Left lung (tissue), 10 donors: ENCODE results near the gene EPS8. TPM values are rescaled to one million over a fixed set of nuclear protein-coding genes. Genes with fewer than 3 reads are reported as not detected.
"Not testable (repeated sequence)": the region's sequence is repeated elsewhere in the genome, so short reads cannot be mapped to it uniquely, and the experiment has no call there.

ENCODE experiments used
- ATAC-seq: fragments of 200-7000 bp; cut with Tn5 transposase; one replicate; pipeline ENCODE4 v1.9.1; 2020; ENCODE audit warnings: moderate library complexity
- DNase-seq, 4 donors: peaks; one replicate each; pipeline ENCODE4 v3.0.0-alpha.2; 2013 to 2020
- H3K27ac ChIP-seq, 2 donors: fragments of 200-600 bp; sonication (generic) in 1 of 2; one replicate each; pipeline versions ENCODE4 v1.5.0 to v1.8.0; 2020 to 2021
- H3K27me3 ChIP-seq, 2 donors: fragments of 200-600 bp; sonication (generic) in 1 of 2; one replicate each; pipeline versions ENCODE4 v1.5.0 to v1.8.0; 2020 to 2021
- H3K36me3 ChIP-seq, 2 donors: fragments of 200-600 bp; sonication (generic) in 1 of 2; one replicate each; pipeline versions ENCODE4 v1.5.0 to v1.8.0; 2020 to 2021
- H3K4me1 ChIP-seq, 2 donors: fragments of 200-600 bp; one replicate each; pipeline ENCODE4 v1.8.0; 2021
- H3K4me3 ChIP-seq, 2 donors: fragments of 200-600 bp; sonication (generic) in 1 of 2; one replicate each; pipeline versions ENCODE4 v1.5.0 to v1.8.0; 2020 to 2021; ENCODE audit warnings: mild to moderate bottlenecking in 1 of 2
- H3K9me3 ChIP-seq, 2 donors: fragments of 200-600 bp; sonication (generic) in 1 of 2; one replicate each; pipeline versions ENCODE4 v1.5.0 to v1.8.0; 2020 to 2021
- intact Hi-C, 2 donors: fragments of 100-400 bp; cut with DNase I; formaldehyde crosslinking; loops; one replicate each; pipeline versions ENCODE4 v1.11.2 to v1.14.2; 2022
- polyA plus RNA-seq, 6 donors: library from polyadenylated mRNA; unstranded; fragments of 120-200 nt; gene quantifications; one replicate each; pipeline ENCODE4 v1.2.1, GENCODE V29; 2013; ENCODE audit not compliant: insufficient read length in 6 of 6
- total RNA-seq, 2 donors: library from RNA; stranded (reverse); fragmentation: NEBNext Ultra II Directional; extraction: Animal tissue kit (Norgen Biotek cat#: 25700); gene quantifications; one replicate each; pipeline ENCODE4 v1.2.1, GENCODE V29; 2021
- TF ChIP-seq, protein P1 (sequence below), 2 donors: fragments of 200-600 bp; sonication (generic) in 1 of 2; IDR thresholded peaks; one replicate each; pipeline versions ENCODE4 v1.5.0 to v1.8.0; 2021; ENCODE audit warnings: antibody characterized with exemption in 2 of 2
- donor health status: DM: no; HTN: yes; CAD: no.
- donor health status: DM: no; HTN: no; CAD: no.

EPS8 gene
- total and polyA plus RNA-seq, 8 donors = 29.0 to 64.8 (median 42.6) TPM

DNA sequence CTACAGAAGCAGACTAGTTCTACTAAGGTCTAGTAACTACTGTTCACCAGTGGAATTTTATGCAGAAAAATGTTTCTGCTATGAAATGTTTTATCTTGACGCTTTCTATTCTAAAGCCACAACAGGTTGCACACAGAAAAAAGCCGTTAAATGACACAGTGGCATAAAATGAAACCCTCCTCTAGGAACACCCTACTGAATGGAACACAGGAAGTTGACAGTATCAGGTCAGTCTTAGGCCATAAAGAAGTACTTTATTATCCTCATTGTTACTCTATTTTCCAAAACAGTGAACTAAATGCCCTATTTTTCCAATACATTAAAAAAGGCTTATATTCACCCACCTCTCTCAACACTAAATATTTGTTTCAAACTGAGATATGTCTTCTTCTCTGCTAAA is 21.9 kb downstream of the EPS8 start:
- Histone ChIP-seq H3K27me3 (no peaks in the 10 kb centered on the region), H3K4me1 (no peaks in the 10 kb centered on the region), H3K27ac (no peak overlapping the region), H3K4me3 (no peak overlapping the region), H3K36me3 (no peaks in the 10 kb centered on the region), H3K9me3 (no peaks in the 10 kb centered on the region)
- ATAC-seq (no peak), DNase-seq (no peak)
- intact Hi-C loops = no loop called here
- TF ChIP-seq, protein P1, sequence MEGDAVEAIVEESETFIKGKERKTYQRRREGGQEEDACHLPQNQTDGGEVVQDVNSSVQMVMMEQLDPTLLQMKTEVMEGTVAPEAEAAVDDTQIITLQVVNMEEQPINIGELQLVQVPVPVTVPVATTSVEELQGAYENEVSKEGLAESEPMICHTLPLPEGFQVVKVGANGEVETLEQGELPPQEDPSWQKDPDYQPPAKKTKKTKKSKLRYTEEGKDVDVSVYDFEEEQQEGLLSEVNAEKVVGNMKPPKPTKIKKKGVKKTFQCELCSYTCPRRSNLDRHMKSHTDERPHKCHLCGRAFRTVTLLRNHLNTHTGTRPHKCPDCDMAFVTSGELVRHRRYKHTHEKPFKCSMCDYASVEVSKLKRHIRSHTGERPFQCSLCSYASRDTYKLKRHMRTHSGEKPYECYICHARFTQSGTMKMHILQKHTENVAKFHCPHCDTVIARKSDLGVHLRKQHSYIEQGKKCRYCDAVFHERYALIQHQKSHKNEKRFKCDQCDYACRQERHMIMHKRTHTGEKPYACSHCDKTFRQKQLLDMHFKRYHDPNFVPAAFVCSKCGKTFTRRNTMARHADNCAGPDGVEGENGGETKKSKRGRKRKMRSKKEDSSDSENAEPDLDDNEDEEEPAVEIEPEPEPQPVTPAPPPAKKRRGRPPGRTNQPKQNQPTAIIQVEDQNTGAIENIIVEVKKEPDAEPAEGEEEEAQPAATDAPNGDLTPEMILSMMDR (IDR thresholded peaks at IDR 0.05) = no peak

DNA sequence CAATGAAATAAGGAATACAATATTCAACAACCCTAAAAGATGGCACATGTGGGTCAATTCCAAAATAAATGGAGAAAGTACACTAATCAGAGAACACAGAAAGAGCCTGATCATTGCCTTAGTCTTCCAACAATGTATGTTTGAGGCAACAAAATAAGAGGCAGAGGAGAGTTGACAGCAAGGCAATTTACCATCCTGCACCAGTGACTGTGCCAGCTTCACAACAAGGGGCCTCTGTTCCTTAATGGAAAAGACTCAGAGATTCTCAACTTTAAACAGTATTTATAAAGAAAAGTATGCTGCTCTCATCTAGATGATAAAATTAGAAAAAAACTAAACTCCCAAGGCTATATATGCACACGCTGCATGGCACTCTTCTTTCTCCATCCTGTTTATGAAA is 25.9 kb downstream of the EPS8 start:
- H3K36me3 ChIP-seq = no peaks in the 10 kb centered on the region
- H3K9me3 ChIP-seq = peaks cover 0 to 3% of the 10 kb centered on the region in 2 donors
- TF ChIP-seq, protein P1 (IDR thresholded peaks at IDR 0.05) = no peak
- intact Hi-C loops = no loop called here
- DNase-seq (no peak), ATAC-seq (no peak)
- no peaks in the 10 kb centered on the region for H3K4me1 ChIP-seq
- H3K4me3 ChIP-seq = no peak overlapping the region
- no peak overlapping the region for H3K27ac ChIP-seq
- no peaks in the 10 kb centered on the region for H3K27me3 ChIP-seq

DNA sequence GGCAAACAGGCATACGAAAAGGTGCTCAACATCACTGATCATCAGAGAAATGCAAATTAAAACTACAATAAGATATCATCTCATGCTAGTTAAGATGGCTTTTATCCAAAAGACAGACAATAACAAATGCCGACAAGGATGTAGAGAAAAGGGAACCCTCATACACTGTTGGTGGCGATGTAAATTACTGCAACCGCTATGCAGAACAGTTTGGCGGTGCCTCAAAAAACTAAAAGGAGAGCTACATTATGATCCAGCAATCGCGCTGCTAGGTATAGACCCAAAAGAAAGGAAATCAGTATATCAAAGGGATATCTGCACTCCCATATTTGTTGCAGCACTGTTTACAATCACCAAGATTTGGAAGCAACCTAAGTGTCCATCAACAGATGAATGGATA is 27.0 kb downstream of the EPS8 start:
- H3K4me3 ChIP-seq, H3K4me1 ChIP-seq, ATAC-seq, H3K27ac ChIP-seq, H3K27me3 ChIP-seq, H3K36me3 ChIP-seq, DNase-seq, H3K9me3 ChIP-seq, intact Hi-C loops: not testable (repeated sequence)

DNA sequence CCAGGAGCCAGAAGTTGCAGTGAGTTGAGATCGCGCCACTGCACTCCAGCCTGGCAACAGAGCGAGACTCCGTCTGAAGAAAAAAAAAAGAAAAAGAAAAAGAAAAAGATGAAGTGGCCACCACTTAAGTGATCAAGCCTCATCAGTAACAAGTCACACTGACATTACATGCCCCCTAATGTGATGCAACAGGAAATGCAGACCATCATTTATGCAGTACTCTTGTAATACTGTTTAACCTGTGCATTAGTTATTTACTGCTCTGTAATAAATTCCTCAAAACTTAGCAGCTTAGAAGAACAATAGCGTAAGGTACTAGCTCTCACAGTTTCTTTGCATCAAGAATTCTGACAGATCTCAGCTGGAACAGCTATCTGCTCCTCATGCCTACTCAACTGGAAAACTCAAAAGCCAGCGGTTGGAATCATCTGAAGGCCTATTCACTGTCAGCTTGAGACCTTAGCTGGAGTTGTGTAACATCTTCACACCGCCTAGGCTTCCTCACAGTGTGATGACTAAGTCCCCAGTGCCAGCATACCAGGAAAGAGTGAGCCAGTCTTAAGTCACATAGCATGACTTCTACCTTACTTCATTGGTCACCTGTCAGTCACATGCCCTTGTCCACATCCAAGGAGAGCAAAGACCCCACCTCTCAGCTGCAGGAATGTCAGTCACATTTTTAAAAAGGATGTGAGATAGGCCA is 31.5 kb downstream of the EPS8 start:
- intact Hi-C loops = no loop called here
- H3K27ac ChIP-seq = no peak overlapping the region

DNA sequence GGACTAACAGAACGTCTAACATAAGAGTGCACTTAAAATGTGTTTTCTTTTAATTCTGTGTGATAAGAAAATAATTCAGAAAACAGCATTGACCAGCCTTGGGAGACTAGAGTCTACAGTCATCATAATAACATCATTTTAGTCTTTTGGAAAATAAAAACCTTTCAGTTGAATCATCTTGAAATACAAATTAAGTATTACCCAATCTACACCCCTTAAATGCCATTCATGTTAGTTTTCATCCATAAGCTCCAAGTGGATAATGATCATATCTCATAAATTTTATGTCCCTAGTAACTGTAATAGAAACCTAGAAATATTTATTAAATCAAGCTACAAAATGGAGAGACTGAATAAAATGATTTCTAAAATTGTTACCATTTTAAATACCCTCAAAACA is 32.4 kb downstream of the EPS8 start:
- no peaks in the 10 kb centered on the region for H3K36me3 ChIP-seq
- DNase-seq = no peak
- intact Hi-C loops = no loop called here
- H3K27me3 ChIP-seq = no peaks in the 10 kb centered on the region
- no peak overlapping the region for H3K4me3 ChIP-seq
- H3K9me3 ChIP-seq = peaks cover 0 to 3% of the 10 kb centered on the region in 2 donors
- no peak overlapping the region for H3K27ac ChIP-seq
- ATAC-seq = no peak
- TF ChIP-seq, protein P1 (IDR thresholded peaks at IDR 0.05) = no peak
- H3K4me1 ChIP-seq = no peaks in the 10 kb centered on the region

More for the DNA sequence above, 31.5 kb downstream of the EPS8 start:
- Histone ChIP-seq H3K4me3 (no peak overlapping the region), H3K27me3 (no peaks in the 10 kb centered on the region), H3K4me1 (no peaks in the 10 kb centered on the region), H3K36me3 (no peaks in the 10 kb centered on the region), H3K9me3 (peaks cover 0 to 3% of the 10 kb centered on the region in 2 donors)
- TF ChIP-seq, protein P1 (IDR thresholded peaks at IDR 0.05) = no peak
- DNase-seq (no peak), ATAC-seq (peak; percentile 77)

DNA sequence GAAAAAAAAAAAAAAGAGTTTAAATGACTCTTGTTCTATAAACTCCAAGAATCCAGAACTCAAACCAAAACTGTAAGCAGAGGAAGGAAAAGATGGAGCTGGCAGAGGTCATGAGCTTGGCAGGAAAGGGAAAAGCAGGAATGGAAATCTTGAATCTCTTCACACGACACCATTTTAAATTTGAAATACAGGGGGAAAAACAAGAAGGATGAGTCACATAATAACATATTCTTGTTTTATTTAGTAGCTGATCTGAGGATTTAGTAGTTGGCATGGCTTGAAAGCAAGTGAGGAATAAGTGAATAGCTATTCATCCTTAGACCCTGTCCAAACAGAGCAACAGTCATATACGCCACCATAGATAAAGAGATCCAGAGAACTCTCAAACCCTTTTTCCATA is 35.0 kb downstream of the EPS8 start:
- Histone ChIP-seq H3K27ac (no peak overlapping the region), H3K27me3 (no peaks in the 10 kb centered on the region), H3K4me3 (no peak overlapping the region), H3K36me3 (no peaks in the 10 kb centered on the region), H3K9me3 (no peaks in the 10 kb centered on the region), H3K4me1 (no peaks in the 10 kb centered on the region)
- TF ChIP-seq, protein P1 (IDR thresholded peaks at IDR 0.05) = no peak
- ATAC-seq (no peak), DNase-seq (no peak)
- intact Hi-C loops = no loop called here
